HG02759 (cell line): ENCODE results near the gene SHMT2.

Source experiments
- ATAC-seq: cut with Tn5 transposase; IDR thresholded peaks from one replicate; pipeline ENCODE4 v1.9.1; 2021; ENCODE audit warnings: mild to moderate bottlenecking, moderate library complexity; ENCODE audit not compliant: unreplicated experiment

The SHMT2 gene

GRCh38 chr12:57196439-57196838, 33.1 kb upstream of the SHMT2 start:
- no peak for ATAC-seq

- no peak for ATAC-seq
Measured at GRCh38 chr12:57196956-57197355, 32.6 kb upstream of the SHMT2 start.

- no peak for ATAC-seq
Measured at GRCh38 chr12:57198329-57198728, 31.2 kb upstream of the SHMT2 start.

GRCh38 chr12:57199191-57199590, 30.3 kb upstream of the SHMT2 start:
- ATAC-seq: no peak

GRCh38 chr12:57200497-57200896, 29.0 kb upstream of the SHMT2 start:
- no peak for ATAC-seq

- no peak for ATAC-seq
Measured at GRCh38 chr12:57201219-57201618, 28.3 kb upstream of the SHMT2 start.

- no peak for ATAC-seq
Measured at GRCh38 chr12:57201631-57202030, 27.9 kb upstream of the SHMT2 start.

- ATAC-seq: no peak
Measured at GRCh38 chr12:57202321-57202720, 27.2 kb upstream of the SHMT2 start.

- ATAC-seq: no peak
Measured at GRCh38 chr12:57203201-57203600, 26.3 kb upstream of the SHMT2 start.

GRCh38 chr12:57203791-57204190, 25.7 kb upstream of the SHMT2 start:
- no peak for ATAC-seq

- ATAC-seq: no peak
Measured at GRCh38 chr12:57204454-57204853, 25.1 kb upstream of the SHMT2 start.

GRCh38 chr12:57205186-57205585, 24.3 kb upstream of the SHMT2 start:
- ATAC-seq: no peak

GRCh38 chr12:57205931-57206330, 23.6 kb upstream of the SHMT2 start:
- ATAC-seq: no peak

GRCh38 chr12:57207731-57208630, 21.5 kb upstream of the SHMT2 start:
- no peak for ATAC-seq

GRCh38 chr12:57208631-57209282, 20.8 kb upstream of the SHMT2 start:
- no peak for ATAC-seq

GRCh38 chr12:57209916-57210315, 19.6 kb upstream of the SHMT2 start:
- ATAC-seq: no peak

GRCh38 chr12:57210461-57210860, 19.1 kb upstream of the SHMT2 start:
- no peak for ATAC-seq

GRCh38 chr12:57210926-57211692, 18.4 kb upstream of the SHMT2 start:
- no peak for ATAC-seq

GRCh38 chr12:57211791-57212700, 17.5 kb upstream of the SHMT2 start:
- no peak for ATAC-seq

GRCh38 chr12:57212701-57213057, 16.8 kb upstream of the SHMT2 start:
- ATAC-seq: no peak
